OCI-LY7 (cell line): Measurements from ENCODE around the gene ZC3H14. TPM values are rescaled to one million over a fixed set of nuclear protein-coding genes. Genes with fewer than 3 reads are reported as not detected.

ENCODE experiments used
- Bru-seq: library from RNA; stranded (reverse); fragments of 400-500 nt; gene quantifications from one replicate; lab custom pipeline; 2021; lab: Mats Ljungman, UMichigan
- BruChase-seq, 2 experiments: library from RNA; stranded (reverse); fragments of 400-500 nt; gene quantifications; one replicate each; lab custom pipeline; 2021; lab: Mats Ljungman, UMichigan
- BruUV-seq: library from RNA; stranded (reverse); fragments of 400-500 nt; replicated peaks from 2 replicates; lab custom pipeline; 2021; lab: Mats Ljungman, UMichigan
- CTCF ChIA-PET: fragments of 300-600 bp; sonication (Branson Sonifier 250); formaldehyde crosslinking; loops from one replicate; lab custom pipeline; 2022; ENCODE audit warnings: antibody characterized with exemption; ENCODE audit not compliant: unreplicated experiment; lab: Charles Lee
- POLR2A ChIA-PET: fragments of 300-600 bp; sonication (Branson Sonifier 250); formaldehyde crosslinking; loops from one replicate; lab custom pipeline; 2022; ENCODE audit warnings: antibody characterized with exemption; lab: Charles Lee
- DNase-seq: peaks from one replicate; pipeline ENCODE4 v3.0.0-alpha.2; 2015; ENCODE audit warnings: low spot score
- H2AFZ ChIP-seq: fragments of 200-600 bp; sonication (generic), shearing (Covaris generic); 2 replicates; pipeline ENCODE4 v1.6.1; 2014; ENCODE audit warnings: mild to moderate bottlenecking, antibody characterized with exemption, low read length, moderate library complexity
- H3K27ac ChIP-seq: fragments of 200-600 bp; sonication (generic); 2 replicates; pipeline ENCODE4 v1.5.1; 2014; ENCODE audit warnings: mixed run types, low read depth, mild to moderate bottlenecking, moderate library complexity, low read length, inconsistent platforms; ENCODE audit not compliant: poor library complexity, severe bottlenecking
- H3K36me3 ChIP-seq: fragments of 200-600 bp; sonication (generic); 2 replicates; pipeline ENCODE4 v1.6.1; 2014; ENCODE audit warnings: mild to moderate bottlenecking, antibody characterized with exemption, low read length, moderate library complexity, mixed read lengths; ENCODE audit not compliant: insufficient read depth
- H3K4me1 ChIP-seq: fragments of 200-600 bp; sonication (generic); 2 replicates; pipeline ENCODE4 v1.5.1; 2014; ENCODE audit warnings: mild to moderate bottlenecking, low read length; ENCODE audit not compliant: insufficient read depth, poor library complexity, severe bottlenecking
- H3K4me2 ChIP-seq: fragments of 200-600 bp; sonication (generic); 2 replicates; pipeline ENCODE4 v1.6.1; 2014; ENCODE audit warnings: mild to moderate bottlenecking, low read length
- H3K4me3 ChIP-seq: fragments of 200-600 bp; sonication (generic); 2 replicates; pipeline ENCODE4 v1.5.1; 2014; ENCODE audit warnings: mild to moderate bottlenecking, low read depth, low read length; ENCODE audit not compliant: poor library complexity, severe bottlenecking
- H3K79me2 ChIP-seq: fragments of 200-600 bp; sonication (generic); 2 replicates; pipeline ENCODE4 v1.6.1; 2016; ENCODE audit warnings: low read depth, mild to moderate bottlenecking, low read length, moderate library complexity, mixed read lengths; ENCODE audit not compliant: insufficient read depth
- H3K9me2 ChIP-seq: fragments of 200-600 bp; sonication (generic); 2 replicates; pipeline ENCODE4 v1.6.1; 2016; ENCODE audit warnings: mild to moderate bottlenecking, low read length, mixed read lengths; ENCODE audit not compliant: insufficient read depth
- H3K9me3 ChIP-seq: fragments of 200-600 bp; sonication (generic); 2 replicates; pipeline ENCODE4 v1.6.1; 2014; ENCODE audit warnings: mild to moderate bottlenecking, mixed run types, low read length, mixed read lengths
- H4K20me1 ChIP-seq: fragments of 200-600 bp; sonication (generic); 2 replicates; pipeline ENCODE4 v1.6.1; 2014; ENCODE audit warnings: mild to moderate bottlenecking, antibody characterized with exemption, low read length, moderate library complexity, mixed read lengths; ENCODE audit not compliant: insufficient read depth
- EZH2phosphoT487 ChIP-seq: fragments of 200-600 bp; sonication (generic); IDR thresholded peaks from 2 replicates; pipeline ENCODE4 v1.6.1; 2018; ENCODE audit warnings: low read depth, borderline replicate concordance, mild to moderate bottlenecking, mixed run types, antibody characterized with exemption, low read length, moderate library complexity, mixed read lengths
- intact Hi-C: fragments of 100-400 bp; cut with micrococcal nuclease; formaldehyde crosslinking; loops from one replicate; pipeline ENCODE4 v1.10.0; 2022; ENCODE audit not compliant: unreplicated experiment
- long read RNA-seq: library from polyadenylated mRNA; stranded (forward); transcript quantifications from one replicate; pipeline ENCODE4 v2.0.0, GENCODE V29; 2022
- total RNA-seq, 2 experiments: library from RNA; depleted of rRNA in 1 of 2; stranded (reverse); fragments of >200 nt in 1 of 2; shearing (Covaris generic) in 1 of 2; gene quantifications; 2 replicates each; pipeline ENCODE4 v1.2.3, GENCODE V29; 2014 to 2022
- TF ChIP-seq, protein P1 (sequence below): fragments of 200-600 bp; sonication (generic); conservative IDR thresholded peaks from 2 replicates; pipeline ENCODE4 v1.5.1; 2014; ENCODE audit warnings: mild to moderate bottlenecking, antibody characterized with exemption, low read length, moderate library complexity, mixed read lengths

ZC3H14 gene, protein sequence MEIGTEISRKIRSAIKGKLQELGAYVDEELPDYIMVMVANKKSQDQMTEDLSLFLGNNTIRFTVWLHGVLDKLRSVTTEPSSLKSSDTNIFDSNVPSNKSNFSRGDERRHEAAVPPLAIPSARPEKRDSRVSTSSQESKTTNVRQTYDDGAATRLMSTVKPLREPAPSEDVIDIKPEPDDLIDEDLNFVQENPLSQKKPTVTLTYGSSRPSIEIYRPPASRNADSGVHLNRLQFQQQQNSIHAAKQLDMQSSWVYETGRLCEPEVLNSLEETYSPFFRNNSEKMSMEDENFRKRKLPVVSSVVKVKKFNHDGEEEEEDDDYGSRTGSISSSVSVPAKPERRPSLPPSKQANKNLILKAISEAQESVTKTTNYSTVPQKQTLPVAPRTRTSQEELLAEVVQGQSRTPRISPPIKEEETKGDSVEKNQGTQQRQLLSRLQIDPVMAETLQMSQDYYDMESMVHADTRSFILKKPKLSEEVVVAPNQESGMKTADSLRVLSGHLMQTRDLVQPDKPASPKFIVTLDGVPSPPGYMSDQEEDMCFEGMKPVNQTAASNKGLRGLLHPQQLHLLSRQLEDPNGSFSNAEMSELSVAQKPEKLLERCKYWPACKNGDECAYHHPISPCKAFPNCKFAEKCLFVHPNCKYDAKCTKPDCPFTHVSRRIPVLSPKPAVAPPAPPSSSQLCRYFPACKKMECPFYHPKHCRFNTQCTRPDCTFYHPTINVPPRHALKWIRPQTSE
- total RNA-seq (2014; rRNA removed; shearing (Covaris generic)): 51.9 and 53.5 TPM in 2 replicates
- 36.6 and 45.2 TPM in 2 replicates for total RNA-seq (2022)
- Bru-seq, nascent RNA: percentile 71 among the genes with signal in this experiment
- percentile 66 among the genes with signal in this experiment for BruChase-seq, experiment 1, labeled RNA remaining after a 6-hour chase
- BruChase-seq, experiment 2, labeled RNA remaining after a 2-hour chase: percentile 73 among the genes with signal in this experiment
- long read RNA-seq, full-length matches to known transcripts: 37 of 87 reads
- long read RNA-seq, partial matches to known transcripts: 4 of 87 reads
- long read RNA-seq, other reads (novel, unspliced or antisense): 46 of 87 reads

DNA sequence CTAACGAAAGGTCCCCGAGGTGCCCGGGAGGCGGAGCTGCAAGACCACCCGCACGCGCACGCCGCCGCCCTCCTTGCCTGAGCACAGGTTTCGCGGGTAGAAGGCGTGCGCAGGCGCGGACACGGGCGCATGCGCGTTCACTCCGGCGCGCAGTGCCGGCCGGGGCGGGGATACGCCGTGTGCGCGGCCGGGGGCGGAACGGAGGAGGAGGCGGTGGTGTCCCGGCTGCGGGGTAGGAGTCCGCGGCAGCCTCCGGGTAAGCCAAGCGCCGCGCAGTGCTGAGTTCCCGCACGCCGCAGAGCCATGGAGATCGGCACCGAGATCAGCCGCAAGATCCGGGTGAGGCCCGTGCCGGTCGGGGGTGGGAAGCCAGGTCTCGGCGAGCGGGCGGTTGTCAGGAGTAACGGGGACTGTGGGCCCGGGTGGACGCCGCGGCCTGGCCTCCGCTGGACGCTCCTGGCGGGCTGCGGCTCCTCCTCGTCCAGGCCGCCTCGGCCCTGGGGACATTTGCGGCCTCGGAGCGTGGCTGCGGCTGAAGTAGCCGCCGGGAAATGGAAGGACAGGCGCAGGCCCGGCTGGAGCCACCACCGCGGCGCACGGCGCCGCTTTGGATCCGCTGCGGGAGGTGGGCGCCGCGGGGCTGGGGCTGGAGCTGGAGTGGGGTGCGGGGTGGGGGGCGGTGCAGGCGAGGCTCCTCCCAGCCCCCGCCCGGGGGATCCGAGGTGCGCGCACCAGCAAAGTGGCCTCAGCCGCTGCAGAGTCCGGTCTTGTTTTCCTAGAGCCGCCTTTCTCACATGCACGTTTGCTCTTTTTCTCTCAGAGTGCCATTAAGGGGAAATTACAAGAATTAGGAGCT, at the start of gene ZC3H14:
Gene ZC3H14 (plus strand): TSS at position 207 of the 856 bp plus-strand sequence. CDS start 97 bp downstream, at position 304.
- DNase-seq: peak; percentile 90
- intact Hi-C loops: loop anchor here (1.0 to 10.0 kb wide), 2 partner anchors 178 to 229 kb away; partner anchors contain the start of genes EML5 and SPATA7
- 0 out of 2 replicates have a peak, but pooled peaks cover 5% of the 10 kb centered on the region for H4K20me1 ChIP-seq
- ChIA-PET POLR2A (interaction anchor here (0.7 kb wide), 1 partner anchor 1154 kb away, joined by 3 read pairs; no protein-coding TSS in a partner anchor), CTCF (interaction anchor here (0.5 kb wide), 1 partner anchor 237 kb away, joined by 3 read pairs; no protein-coding TSS in a partner anchor)
- peak within 1 kb of the TSS; percentile 94 for H3K4me3 ChIP-seq
- peaks cover 25% of the 10 kb centered on the region for H3K79me2 ChIP-seq
- peaks cover 23% of the 10 kb centered on the region for H3K36me3 ChIP-seq
- H3K27ac ChIP-seq: peak within 1 kb of the TSS; percentile 43
- no peaks in the 10 kb centered on the region for H3K9me2 ChIP-seq
- BruUV-seq: no TSS peak
- H3K4me1 ChIP-seq: peaks cover 16% of the 10 kb centered on the region
- peak within 1 kb of the TSS; percentile 71 for H3K4me2 ChIP-seq
- no peak for TF ChIP-seq EZH2phosphoT487
- TF ChIP-seq, protein P1, sequence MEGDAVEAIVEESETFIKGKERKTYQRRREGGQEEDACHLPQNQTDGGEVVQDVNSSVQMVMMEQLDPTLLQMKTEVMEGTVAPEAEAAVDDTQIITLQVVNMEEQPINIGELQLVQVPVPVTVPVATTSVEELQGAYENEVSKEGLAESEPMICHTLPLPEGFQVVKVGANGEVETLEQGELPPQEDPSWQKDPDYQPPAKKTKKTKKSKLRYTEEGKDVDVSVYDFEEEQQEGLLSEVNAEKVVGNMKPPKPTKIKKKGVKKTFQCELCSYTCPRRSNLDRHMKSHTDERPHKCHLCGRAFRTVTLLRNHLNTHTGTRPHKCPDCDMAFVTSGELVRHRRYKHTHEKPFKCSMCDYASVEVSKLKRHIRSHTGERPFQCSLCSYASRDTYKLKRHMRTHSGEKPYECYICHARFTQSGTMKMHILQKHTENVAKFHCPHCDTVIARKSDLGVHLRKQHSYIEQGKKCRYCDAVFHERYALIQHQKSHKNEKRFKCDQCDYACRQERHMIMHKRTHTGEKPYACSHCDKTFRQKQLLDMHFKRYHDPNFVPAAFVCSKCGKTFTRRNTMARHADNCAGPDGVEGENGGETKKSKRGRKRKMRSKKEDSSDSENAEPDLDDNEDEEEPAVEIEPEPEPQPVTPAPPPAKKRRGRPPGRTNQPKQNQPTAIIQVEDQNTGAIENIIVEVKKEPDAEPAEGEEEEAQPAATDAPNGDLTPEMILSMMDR: peak; percentile 39; the same call in 1 of the 2 replicates
- H2AFZ ChIP-seq: peak within 1 kb of the TSS; percentile 83
- peaks cover 7% of the 10 kb centered on the region for H3K9me3 ChIP-seq

DNA sequence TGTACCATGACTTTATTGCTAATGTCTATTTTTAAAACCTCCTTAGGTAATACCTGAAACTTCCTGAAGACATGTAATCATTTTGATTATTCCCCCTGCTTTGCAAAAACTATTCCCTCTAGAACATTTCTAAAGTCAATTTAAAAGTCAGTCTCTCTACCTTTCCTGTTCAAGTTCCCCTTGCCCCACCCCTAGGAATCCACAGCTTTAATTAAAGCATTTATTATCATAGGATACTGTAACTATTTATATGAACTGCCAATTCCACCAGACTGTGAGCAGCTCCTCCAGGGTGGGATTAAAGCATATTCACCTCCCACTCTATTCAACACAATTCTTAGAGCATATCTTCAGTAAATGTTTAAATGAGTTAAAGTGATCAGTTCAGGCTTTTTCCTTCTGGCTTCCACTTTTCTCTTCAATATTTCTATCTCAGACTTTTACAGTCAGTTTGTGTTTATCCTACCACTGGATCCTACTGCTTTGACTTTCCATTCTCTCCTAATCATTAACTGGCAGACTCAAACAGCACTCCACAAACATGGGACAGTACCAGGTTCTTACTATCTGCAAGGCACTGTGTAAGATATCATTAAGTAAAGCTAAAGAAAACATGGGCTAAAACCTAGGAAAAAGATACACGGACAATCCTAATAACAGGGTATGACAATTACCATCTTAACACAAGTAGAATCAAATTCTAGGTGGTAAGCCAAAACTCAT, 47.2 kb upstream of the ZC3H14 start:
- H3K27ac ChIP-seq: no peak overlapping the region
- intact Hi-C loops: no loop called here
- H3K9me3 ChIP-seq: no peaks in the 10 kb centered on the region
- H3K4me2 ChIP-seq: no peak overlapping the region
- no peaks in the 10 kb centered on the region for H3K36me3 ChIP-seq
- CTCF ChIA-PET: no interaction called here
- H4K20me1 ChIP-seq: no peaks in the 10 kb centered on the region
- H3K9me2 ChIP-seq: no peaks in the 10 kb centered on the region
- H3K79me2 ChIP-seq: no peaks in the 10 kb centered on the region
- no peaks in the 10 kb centered on the region for H3K4me1 ChIP-seq
- no peak overlapping the region for H3K4me3 ChIP-seq
- no peak for DNase-seq
- POLR2A ChIA-PET: no interaction called here
- H2AFZ ChIP-seq: no peak overlapping the region
- TF ChIP-seq, protein P1: no peak
- TF ChIP-seq EZH2phosphoT487: no peak
- no TSS peak for BruUV-seq
